Astrocyte of the spinal cord (primary cell): ENCODE measurements around the gene GNPNAT1.

Source experiments
- DNase-seq: peaks from one replicate; pipeline ENCODE4 v3.0.0; 2011; ENCODE audit warnings: low read depth, low spot score
- H3K4me3 ChIP-seq: 2 replicates; pipeline ENCODE4 v1.5.1; 2011; ENCODE audit warnings: low read depth, mild to moderate bottlenecking, low read length, moderate library complexity
- in situ Hi-C: cut with HindIII; loops from 2 replicates; pipeline ENCODE4 v1.10.0; 2017; ENCODE audit warnings: low sequenced_read_pairs
- TF ChIP-seq, protein P1 (sequence below): IDR thresholded peaks from 2 replicates; pipeline ENCODE4 v1.5.1; 2012; ENCODE audit warnings: low read depth, mild to moderate bottlenecking, low read length, inconsistent platforms

GNPNAT1 gene

DNA sequence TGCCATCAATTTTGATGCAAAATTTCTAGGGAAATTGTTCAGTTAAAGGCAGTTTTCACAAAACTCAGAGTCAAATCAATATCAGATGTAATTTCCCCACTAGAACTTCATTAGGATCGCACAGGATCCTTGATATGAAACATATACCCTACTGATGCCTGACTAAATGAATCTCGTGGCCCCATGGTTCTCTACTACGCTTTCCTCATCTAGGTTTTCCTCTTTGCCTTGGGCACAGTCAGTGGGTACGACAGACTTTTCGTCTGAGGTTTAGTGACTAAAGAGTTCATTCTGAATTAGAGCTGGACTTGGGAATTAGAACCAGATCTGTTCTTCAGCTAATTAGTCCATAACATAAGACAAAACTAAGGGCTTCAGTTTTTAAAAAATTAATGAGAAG, 42.5 kb upstream of the GNPNAT1 start:
- in situ Hi-C loops: no loop called here
- no peak overlapping the region for H3K4me3 ChIP-seq
- TF ChIP-seq, protein P1, sequence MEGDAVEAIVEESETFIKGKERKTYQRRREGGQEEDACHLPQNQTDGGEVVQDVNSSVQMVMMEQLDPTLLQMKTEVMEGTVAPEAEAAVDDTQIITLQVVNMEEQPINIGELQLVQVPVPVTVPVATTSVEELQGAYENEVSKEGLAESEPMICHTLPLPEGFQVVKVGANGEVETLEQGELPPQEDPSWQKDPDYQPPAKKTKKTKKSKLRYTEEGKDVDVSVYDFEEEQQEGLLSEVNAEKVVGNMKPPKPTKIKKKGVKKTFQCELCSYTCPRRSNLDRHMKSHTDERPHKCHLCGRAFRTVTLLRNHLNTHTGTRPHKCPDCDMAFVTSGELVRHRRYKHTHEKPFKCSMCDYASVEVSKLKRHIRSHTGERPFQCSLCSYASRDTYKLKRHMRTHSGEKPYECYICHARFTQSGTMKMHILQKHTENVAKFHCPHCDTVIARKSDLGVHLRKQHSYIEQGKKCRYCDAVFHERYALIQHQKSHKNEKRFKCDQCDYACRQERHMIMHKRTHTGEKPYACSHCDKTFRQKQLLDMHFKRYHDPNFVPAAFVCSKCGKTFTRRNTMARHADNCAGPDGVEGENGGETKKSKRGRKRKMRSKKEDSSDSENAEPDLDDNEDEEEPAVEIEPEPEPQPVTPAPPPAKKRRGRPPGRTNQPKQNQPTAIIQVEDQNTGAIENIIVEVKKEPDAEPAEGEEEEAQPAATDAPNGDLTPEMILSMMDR: no peak
- no peak for DNase-seq

DNA sequence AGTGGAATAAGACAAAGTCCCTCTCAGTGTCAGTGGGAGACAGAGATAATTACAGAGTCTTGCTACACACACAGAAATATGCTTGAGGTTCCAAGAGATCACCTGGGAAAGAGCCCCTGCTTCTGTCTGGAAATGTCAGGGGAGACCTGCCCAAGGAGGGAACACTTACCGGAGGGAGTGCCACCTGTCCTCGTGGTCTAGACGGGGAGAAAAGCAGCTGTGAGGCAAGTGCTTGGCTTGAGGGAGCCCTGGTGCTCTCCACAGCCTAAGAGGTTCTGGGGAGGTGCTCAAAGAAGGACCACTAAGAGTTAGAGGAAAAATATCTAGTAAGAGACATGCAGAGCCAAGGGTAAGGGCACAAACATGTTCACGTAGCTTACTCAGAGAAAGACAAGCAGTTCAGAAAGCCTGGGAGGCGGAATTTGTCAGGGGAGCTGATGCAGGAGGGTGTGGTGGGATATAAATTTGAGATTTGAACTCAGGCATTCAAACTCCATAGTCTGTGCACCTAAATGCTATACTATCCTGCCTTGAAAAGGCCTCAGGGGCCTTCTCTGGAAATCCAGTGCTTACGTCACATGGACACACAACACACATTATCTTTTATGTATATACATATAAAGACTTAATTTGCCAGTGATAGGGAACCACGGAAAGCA, 38.2 kb upstream of the GNPNAT1 start:
- in situ Hi-C loops: no loop called here
- DNase-seq: no peak
- no peak overlapping the region for H3K4me3 ChIP-seq
- TF ChIP-seq, protein P1: no peak

DNA sequence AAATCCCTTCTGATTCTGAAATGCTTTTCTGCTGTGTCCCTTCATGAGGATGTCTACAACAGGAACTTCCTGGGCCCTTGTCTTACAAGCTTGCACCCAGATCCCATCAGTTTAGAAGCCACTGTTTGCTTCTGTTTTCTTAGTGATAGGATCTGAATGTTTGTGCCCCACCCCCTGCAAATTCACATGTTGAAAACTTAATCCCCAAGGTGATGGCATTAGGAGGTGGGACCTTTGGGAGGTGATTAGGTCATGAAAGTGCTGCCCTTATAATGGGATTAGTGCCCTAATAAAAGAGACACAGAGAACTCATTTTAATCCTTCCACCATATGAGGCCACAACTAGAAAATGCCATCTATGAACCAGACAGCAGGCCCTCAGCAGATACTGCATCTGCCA, 36.0 kb upstream of the GNPNAT1 start:
- TF ChIP-seq, protein P1: no peak
- in situ Hi-C loops: no loop called here
- H3K4me3 ChIP-seq: no peak overlapping the region
- no peak for DNase-seq

DNA sequence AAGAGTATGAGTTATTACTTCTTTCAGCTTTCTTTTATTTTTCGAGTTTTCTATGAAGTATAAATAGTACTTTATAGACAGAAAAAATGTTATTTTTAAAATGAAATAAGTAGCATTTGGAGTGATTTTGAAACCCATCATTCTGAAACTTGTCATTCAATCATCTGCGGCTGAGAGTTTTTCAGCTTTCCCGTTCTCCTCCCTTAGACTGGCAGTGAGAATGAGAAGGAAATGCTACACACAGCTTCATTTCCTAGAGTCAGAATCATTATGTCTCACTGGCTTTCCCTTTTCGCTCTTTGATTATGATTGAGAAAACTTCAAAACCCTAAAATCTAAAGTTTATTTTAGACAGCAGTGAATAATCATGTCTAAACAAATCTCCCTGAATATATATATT, 33.7 kb upstream of the GNPNAT1 start:
- DNase-seq: no peak
- no peak overlapping the region for H3K4me3 ChIP-seq
- TF ChIP-seq, protein P1: no peak
- in situ Hi-C loops: no loop called here

DNA sequence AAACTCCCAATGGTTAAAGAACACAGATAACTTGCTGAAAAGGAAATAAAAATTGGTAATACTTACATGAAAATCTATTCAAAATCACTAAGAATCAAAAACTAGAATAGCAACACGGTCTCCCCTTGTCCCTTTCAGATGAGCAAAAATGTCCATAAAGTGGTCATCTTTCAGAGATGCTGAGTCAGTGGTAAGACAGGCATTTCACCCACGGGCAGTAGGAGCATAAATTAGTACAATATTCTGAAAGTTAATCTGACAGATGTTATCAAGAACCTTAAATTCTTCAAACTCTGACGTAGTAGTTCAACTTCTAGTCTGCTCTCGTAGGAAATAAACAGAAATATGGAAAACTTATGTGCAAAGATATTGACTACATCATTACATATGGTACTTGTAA, 33.1 kb upstream of the GNPNAT1 start:
- DNase-seq: no peak
- TF ChIP-seq, protein P1: no peak
- H3K4me3 ChIP-seq: no peak overlapping the region
- in situ Hi-C loops: no loop called here

DNA sequence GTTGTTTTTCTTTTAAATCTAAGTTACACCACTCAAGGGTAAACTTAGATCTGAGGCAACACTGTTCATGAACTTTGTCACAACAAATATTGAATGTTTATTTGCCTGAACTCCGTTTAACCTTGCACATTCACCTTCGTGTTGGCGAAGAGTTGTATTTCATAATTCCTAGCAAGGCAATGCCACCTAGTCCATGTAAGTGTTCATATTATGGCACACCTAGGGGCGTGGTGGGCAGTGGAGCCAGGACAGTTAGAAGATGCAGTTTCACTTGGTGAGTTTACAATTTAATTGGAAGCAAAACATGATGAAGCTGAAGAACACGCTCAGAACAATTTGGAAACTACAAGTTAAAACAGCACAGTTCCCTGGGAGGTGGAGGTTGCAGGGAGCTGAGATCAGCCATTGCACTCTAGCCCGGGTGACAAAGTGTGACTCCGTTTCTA, 30.4 kb upstream of the GNPNAT1 start:
- in situ Hi-C loops: no loop called here
- TF ChIP-seq, protein P1: no peak
- no peak for DNase-seq
- H3K4me3 ChIP-seq: no peak overlapping the region
